ENCODE results near the gene SLC35A2. TPM values are rescaled to one million over a fixed set of nuclear protein-coding genes. Genes with fewer than 3 reads are reported as not detected.

Gene SLC35A2
- total RNA-seq, 1 experiment from 2014 or later, result 35.0 TPM

DNA sequence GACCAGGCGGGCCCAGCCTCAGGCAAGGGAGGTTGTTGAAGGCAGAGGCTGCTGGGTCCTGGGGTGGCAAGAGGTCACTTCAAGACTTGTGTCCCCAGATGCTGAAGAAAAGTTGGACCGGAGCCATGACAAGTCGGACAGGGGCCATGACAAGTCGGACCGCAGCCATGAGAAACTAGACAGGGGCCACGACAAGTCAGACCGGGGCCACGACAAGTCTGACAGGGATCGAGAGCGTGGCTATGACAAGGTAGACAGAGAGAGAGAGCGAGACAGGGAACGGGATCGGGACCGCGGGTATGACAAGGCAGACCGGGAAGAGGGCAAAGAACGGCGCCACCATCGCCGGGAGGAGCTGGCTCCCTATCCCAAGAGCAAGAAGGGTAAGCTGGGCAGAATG lies 9.3 kb downstream of the SLC35A2 start:
- H3K9me2 ChIP-seq (ENCODE audit: insufficient read depth), result no peaks in the 10 kb centered on the region
- ChIA-PET RAD21 (ENCODE audit: low non-redundant PET in 1 of 2, low total read pairs in 2 of 2, uncharacterized antibody in 2 of 2, unreplicated experiment in 2 of 2) (no interaction called here), CTCF (no interaction called here), POLR2A (no interaction called here)
- no peaks in the 10 kb centered on the region for H3K9me3 ChIP-seq (ENCODE audit: control insufficient read depth in 1 of 2, insufficient read depth in 1 of 2, low read depth in 1 of 2, low read length in 2 of 2)
- no peaks in the 10 kb centered on the region; a peak in 2 of 4 replicates for H3K36me3 ChIP-seq (ENCODE audit: control insufficient read depth in 1 of 2, insufficient read depth in 2 of 2, low read length in 2 of 2)
- ATAC-seq, result no peak
- H3K79me2 ChIP-seq (ENCODE audit: insufficient read depth, low read length), result peaks cover 17% of the 10 kb centered on the region
- DNase-seq (ENCODE audit: low read depth, low spot score), result no peak
- H3K4me1 ChIP-seq (ENCODE audit: control insufficient read depth in 1 of 2, insufficient read depth in 2 of 2, low read length in 2 of 2), result peaks cover 3 to 4% of the 10 kb centered on the region in 2 experiments; a peak in 1 of 4 replicates
- no peak overlapping the region for H3K4me3 ChIP-seq (replicated peaks in 1 of 2; ENCODE audit: low read depth in 1 of 2, low read length in 2 of 2)
- no peak overlapping the region for H2AFZ ChIP-seq (ENCODE audit: low read depth, low read length, poor library complexity, severe bottlenecking)
- H3K4me2 ChIP-seq (ENCODE audit: low read length), result no peak overlapping the region
- intact Hi-C loops (cut with micrococcal nuclease), result no loop called here
- no peaks in the 10 kb centered on the region for H3K27me3 ChIP-seq (ENCODE audit: insufficient read depth, low read length)
- no TSS peak for BruUV-seq (replicated peaks)
- TF ChIP-seq EGR1 (IDR thresholded peaks at IDR 0.05; ENCODE audit: low read depth) (no peak), CEBPB (IDR thresholded peaks at IDR 0.05; ENCODE audit: low read depth) (no peak), SP1 (IDR thresholded peaks at IDR 0.05; ENCODE audit: low read depth) (no peak), SIN3A (IDR thresholded peaks at IDR 0.05; ENCODE audit: low read depth) (no peak), RAD21 (IDR thresholded peaks at IDR 0.05; ENCODE audit: low read depth) (no peak), POLR2AphosphoS5 (IDR thresholded peaks at IDR 0.05; ENCODE audit: low read depth, low read length) (no peak), POLR2A (IDR thresholded peaks at IDR 0.05; ENCODE audit: borderline replicate concordance, extremely low read depth, insufficient read depth, insufficient read length) (no peak), YY1 (IDR thresholded peaks at IDR 0.05; ENCODE audit: extremely low read depth, insufficient replicate concordance, low read depth, low read length) (no peak), FOSL1 (IDR thresholded peaks at IDR 0.05; ENCODE audit: low read depth) (no peak), ZFX (IDR thresholded peaks at IDR 0.05) (no peak)
- TF ChIP-seq, protein P1, sequence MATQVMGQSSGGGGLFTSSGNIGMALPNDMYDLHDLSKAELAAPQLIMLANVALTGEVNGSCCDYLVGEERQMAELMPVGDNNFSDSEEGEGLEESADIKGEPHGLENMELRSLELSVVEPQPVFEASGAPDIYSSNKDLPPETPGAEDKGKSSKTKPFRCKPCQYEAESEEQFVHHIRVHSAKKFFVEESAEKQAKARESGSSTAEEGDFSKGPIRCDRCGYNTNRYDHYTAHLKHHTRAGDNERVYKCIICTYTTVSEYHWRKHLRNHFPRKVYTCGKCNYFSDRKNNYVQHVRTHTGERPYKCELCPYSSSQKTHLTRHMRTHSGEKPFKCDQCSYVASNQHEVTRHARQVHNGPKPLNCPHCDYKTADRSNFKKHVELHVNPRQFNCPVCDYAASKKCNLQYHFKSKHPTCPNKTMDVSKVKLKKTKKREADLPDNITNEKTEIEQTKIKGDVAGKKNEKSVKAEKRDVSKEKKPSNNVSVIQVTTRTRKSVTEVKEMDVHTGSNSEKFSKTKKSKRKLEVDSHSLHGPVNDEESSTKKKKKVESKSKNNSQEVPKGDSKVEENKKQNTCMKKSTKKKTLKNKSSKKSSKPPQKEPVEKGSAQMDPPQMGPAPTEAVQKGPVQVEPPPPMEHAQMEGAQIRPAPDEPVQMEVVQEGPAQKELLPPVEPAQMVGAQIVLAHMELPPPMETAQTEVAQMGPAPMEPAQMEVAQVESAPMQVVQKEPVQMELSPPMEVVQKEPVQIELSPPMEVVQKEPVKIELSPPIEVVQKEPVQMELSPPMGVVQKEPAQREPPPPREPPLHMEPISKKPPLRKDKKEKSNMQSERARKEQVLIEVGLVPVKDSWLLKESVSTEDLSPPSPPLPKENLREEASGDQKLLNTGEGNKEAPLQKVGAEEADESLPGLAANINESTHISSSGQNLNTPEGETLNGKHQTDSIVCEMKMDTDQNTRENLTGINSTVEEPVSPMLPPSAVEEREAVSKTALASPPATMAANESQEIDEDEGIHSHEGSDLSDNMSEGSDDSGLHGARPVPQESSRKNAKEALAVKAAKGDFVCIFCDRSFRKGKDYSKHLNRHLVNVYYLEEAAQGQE (IDR thresholded peaks at IDR 0.05; ENCODE audit: low read depth), result no peak
- no peaks in the 10 kb centered on the region for H4K20me1 ChIP-seq (ENCODE audit: insufficient read depth)
- no peak overlapping the region for H3K27ac ChIP-seq (ENCODE audit: low read depth, low read length)
- no peak overlapping the region for H3K9ac ChIP-seq (ENCODE audit: low read length)
